EL (cell line): ENCODE measurements around the gene OIP5.
"Not testable (repeated sequence)": the region's sequence is repeated elsewhere in the genome, so short reads cannot be mapped to it uniquely, and the experiment has no call there.

Experiments
- DNase-seq: peaks from one replicate; pipeline ENCODE4 v3.0.0-alpha.2; 2016

OIP5 gene

GRCh38 chr15:41301587-41301986, 30.8 kb downstream of the OIP5 start:
- DNase-seq, result no peak

GRCh38 chr15:41301139-41301538, 31.3 kb downstream of the OIP5 start:
- DNase-seq, result not testable (repeated sequence)

GRCh38 chr15:41292521-41292920, 39.9 kb downstream of the OIP5 start:
- no peak for DNase-seq

GRCh38 chr15:41291065-41291631, 41.2 kb downstream of the OIP5 start:
- DNase-seq, result no peak

GRCh38 chr15:41289953-41290352, 42.4 kb downstream of the OIP5 start:
- no peak for DNase-seq

GRCh38 chr15:41288464-41288863, 43.9 kb downstream of the OIP5 start:
- DNase-seq, result no peak

GRCh38 chr15:41286665-41287333, 45.6 kb downstream of the OIP5 start:
- peak; percentile 51 for DNase-seq

- no peak for DNase-seq
These were observed 47.1 kb downstream of the OIP5 start for GRCh38 chr15:41285285-41285684.

GRCh38 chr15:41284427-41285177, 47.8 kb downstream of the OIP5 start:
- peak; percentile 24 for DNase-seq

- DNase-seq, result peak; percentile 99
These were observed 48.6 kb downstream of the OIP5 start for GRCh38 chr15:41283653-41284426.

GRCh38 chr15:41282980-41283652, 49.3 kb downstream of the OIP5 start:
- not testable (repeated sequence) for DNase-seq

GRCh38 chr15:41282436-41282835, 50.0 kb downstream of the OIP5 start:
- not testable (repeated sequence) for DNase-seq

- peak; percentile 86 for DNase-seq
These were observed 51.2 kb downstream of the OIP5 start for GRCh38 chr15:41281236-41281635.

GRCh38 chr15:41279535-41280283, 52.7 kb downstream of the OIP5 start:
- no peak for DNase-seq

GRCh38 chr15:41278319-41278718, 54.1 kb downstream of the OIP5 start:
- no peak for DNase-seq

- DNase-seq, result no peak
These were observed 55.6 kb downstream of the OIP5 start for GRCh38 chr15:41276831-41277230.

- DNase-seq, result no peak
These were observed 62.5 kb downstream of the OIP5 start for GRCh38 chr15:41269887-41270286.

- DNase-seq, result no peak
These were observed 68.5 kb downstream of the OIP5 start for GRCh38 chr15:41263891-41264351.

GRCh38 chr15:41262571-41262970, 69.8 kb downstream of the OIP5 start:
- DNase-seq, result no peak

GRCh38 chr15:41260924-41261323, 71.5 kb downstream of the OIP5 start:
- not testable (repeated sequence) for DNase-seq

GRCh38 chr15:41259546-41260189, 72.7 kb downstream of the OIP5 start:
- no peak for DNase-seq
